ENCODE data around the gene TBC1D2. TPM values are rescaled to one million over a fixed set of nuclear protein-coding genes. Genes with fewer than 3 reads are reported as not detected.

The TBC1D2 gene
- total RNA-seq, 1 experiment from 2014 or later, result 58.4 TPM

DNA sequence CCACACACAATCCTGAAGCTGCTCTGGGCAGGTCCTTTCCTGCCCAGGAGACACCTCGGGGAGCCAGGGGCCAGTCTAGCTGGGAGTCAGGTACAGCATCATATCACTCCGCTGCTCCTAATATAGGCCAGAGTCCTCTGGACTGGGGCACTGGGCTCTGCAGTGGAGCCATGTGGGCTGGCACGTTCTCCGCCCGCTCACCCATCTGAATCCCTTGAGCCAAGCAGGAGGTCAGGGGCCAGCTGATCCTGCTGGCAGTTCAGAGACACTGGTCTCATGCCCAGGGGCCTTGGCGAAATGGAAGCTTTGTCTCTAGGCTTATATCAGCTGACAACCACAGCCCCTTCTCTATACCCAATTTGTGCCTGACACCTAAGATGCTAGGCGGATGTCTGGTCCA, 53.7 kb downstream of the TBC1D2 start:
- no peaks in the 10 kb centered on the region for H3K9me3 Mint-ChIP-seq (ENCODE audit: unreplicated experiment)
- ChIA-PET CTCF (interaction anchor here (0.7 to 1.5 kb wide), 2 partner anchors 7 to 8 kb away, joined by 3 to 6 read pairs; no protein-coding TSS in a partner anchor), POLR2A (interaction anchor here (0.8 kb wide), 1 partner anchor 9 kb away, joined by 3 read pairs; the partner anchor contains the start of gene CORO2A)
- no peak overlapping the region for H3K27ac Mint-ChIP-seq (ENCODE audit: low read depth, unreplicated experiment)
- DNase-seq (ENCODE audit: unreplicated experiment), result no peak
- H3K4me3 Mint-ChIP-seq (ENCODE audit: unreplicated experiment), result no peak overlapping the region
- H3K27me3 Mint-ChIP-seq (ENCODE audit: insufficient read depth, unreplicated experiment), result no peaks in the 10 kb centered on the region
- H3K36me3 Mint-ChIP-seq (ENCODE audit: insufficient read depth, unreplicated experiment), result peaks cover 59% of the 10 kb centered on the region
- no peaks in the 10 kb centered on the region for H3K4me1 Mint-ChIP-seq (ENCODE audit: insufficient read depth, unreplicated experiment)
- intact Hi-C loops (cut with micrococcal nuclease), result no loop called here
- TF ChIP-seq, protein P1, sequence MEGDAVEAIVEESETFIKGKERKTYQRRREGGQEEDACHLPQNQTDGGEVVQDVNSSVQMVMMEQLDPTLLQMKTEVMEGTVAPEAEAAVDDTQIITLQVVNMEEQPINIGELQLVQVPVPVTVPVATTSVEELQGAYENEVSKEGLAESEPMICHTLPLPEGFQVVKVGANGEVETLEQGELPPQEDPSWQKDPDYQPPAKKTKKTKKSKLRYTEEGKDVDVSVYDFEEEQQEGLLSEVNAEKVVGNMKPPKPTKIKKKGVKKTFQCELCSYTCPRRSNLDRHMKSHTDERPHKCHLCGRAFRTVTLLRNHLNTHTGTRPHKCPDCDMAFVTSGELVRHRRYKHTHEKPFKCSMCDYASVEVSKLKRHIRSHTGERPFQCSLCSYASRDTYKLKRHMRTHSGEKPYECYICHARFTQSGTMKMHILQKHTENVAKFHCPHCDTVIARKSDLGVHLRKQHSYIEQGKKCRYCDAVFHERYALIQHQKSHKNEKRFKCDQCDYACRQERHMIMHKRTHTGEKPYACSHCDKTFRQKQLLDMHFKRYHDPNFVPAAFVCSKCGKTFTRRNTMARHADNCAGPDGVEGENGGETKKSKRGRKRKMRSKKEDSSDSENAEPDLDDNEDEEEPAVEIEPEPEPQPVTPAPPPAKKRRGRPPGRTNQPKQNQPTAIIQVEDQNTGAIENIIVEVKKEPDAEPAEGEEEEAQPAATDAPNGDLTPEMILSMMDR (IDR thresholded peaks at IDR 0.05; ENCODE audit: unreplicated experiment), result no peak
- no TSS peak for BruUV-seq (replicated peaks)

DNA sequence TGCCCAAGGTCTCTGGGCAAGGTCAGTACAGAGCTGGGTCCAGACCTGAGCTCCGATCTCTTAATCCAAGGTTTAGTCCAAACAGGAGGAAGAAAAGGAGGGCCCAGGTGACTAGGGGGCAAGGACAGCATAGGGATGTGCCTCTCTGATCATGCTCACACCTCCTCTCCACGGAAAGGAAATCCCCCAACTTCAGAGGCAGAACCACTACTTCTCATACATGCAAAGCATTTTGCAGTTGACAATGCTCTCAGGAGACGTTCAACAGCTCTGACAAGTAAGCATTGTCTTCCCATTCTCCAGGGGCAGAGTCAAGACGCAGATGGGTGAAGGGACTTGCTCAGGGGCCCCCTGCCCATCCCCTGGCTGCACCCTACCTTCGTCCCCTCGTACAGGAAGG, 54.3 kb downstream of the TBC1D2 start:
- intact Hi-C loops (cut with micrococcal nuclease), result no loop called here
- peaks cover 59% of the 10 kb centered on the region for H3K36me3 Mint-ChIP-seq (ENCODE audit: insufficient read depth, unreplicated experiment)
- no peaks in the 10 kb centered on the region for H3K27me3 Mint-ChIP-seq (ENCODE audit: insufficient read depth, unreplicated experiment)
- ChIA-PET CTCF (interaction anchor here (0.7 to 0.9 kb wide), 2 partner anchors 8 to 80 kb away, joined by 3 read pairs; no protein-coding TSS in a partner anchor), POLR2A (no interaction called here)
- no peak for DNase-seq (ENCODE audit: unreplicated experiment)
- H3K9me3 Mint-ChIP-seq (ENCODE audit: unreplicated experiment), result no peaks in the 10 kb centered on the region
- H3K4me3 Mint-ChIP-seq (ENCODE audit: unreplicated experiment), result no peak overlapping the region
- no peak overlapping the region for H3K27ac Mint-ChIP-seq (ENCODE audit: low read depth, unreplicated experiment)
- TF ChIP-seq, protein P1 (IDR thresholded peaks at IDR 0.05; ENCODE audit: unreplicated experiment), result no peak
- H3K4me1 Mint-ChIP-seq (ENCODE audit: insufficient read depth, unreplicated experiment), result no peaks in the 10 kb centered on the region
- no TSS peak for BruUV-seq (replicated peaks)

DNA sequence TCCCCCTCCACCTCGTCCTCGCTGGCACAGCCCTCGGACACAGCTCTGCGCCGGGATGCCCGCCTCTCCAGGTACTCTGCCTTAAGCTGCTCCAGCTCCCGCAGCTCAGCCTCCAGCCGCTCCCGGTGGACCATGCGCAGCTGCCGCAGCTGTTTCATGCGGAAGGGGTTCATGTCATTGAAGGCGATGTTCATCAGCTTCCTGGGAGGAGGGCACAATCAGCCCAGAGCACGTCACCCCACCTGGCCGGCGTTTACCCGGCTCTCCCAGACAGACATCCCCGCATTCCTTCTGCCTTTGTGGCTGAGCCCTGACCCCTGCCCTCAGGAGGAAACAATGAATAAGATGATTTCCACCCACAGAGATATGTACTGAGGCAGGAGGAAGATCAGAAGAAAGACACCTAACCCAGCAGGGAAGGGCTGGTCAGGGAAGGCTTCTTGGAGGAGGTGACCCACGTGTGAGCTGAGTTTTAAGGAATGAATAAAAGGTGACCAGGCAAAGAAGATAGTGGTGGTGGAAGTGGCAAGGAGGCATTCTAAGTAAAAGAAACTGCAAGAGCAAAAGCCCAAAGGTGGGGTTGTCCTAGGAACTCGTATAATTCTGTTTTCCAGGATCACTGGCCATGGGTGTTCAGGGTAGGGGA, 55.9 kb downstream of the TBC1D2 start:
- Mint-ChIP-seq H3K4me1 (ENCODE audit: insufficient read depth, unreplicated experiment) (no peaks in the 10 kb centered on the region), H3K27ac (ENCODE audit: low read depth, unreplicated experiment) (peak overlapping the region; percentile 59), H3K4me3 (ENCODE audit: unreplicated experiment) (no peak overlapping the region), H3K36me3 (ENCODE audit: insufficient read depth, unreplicated experiment) (peaks cover 52% of the 10 kb centered on the region), H3K27me3 (ENCODE audit: insufficient read depth, unreplicated experiment) (no peaks in the 10 kb centered on the region), H3K9me3 (ENCODE audit: unreplicated experiment) (no peaks in the 10 kb centered on the region)
- BruUV-seq (replicated peaks), result no TSS peak
- POLR2A ChIA-PET, result no interaction called here
- CTCF ChIA-PET, result interaction anchor here (0.6 to 1.0 kb wide), 3 partner anchors 49 to 800 kb away, joined by 3 to 5 read pairs (median 3); no protein-coding TSS in a partner anchor
- TF ChIP-seq, protein P1 (IDR thresholded peaks at IDR 0.05; ENCODE audit: unreplicated experiment), result no peak
- DNase-seq (ENCODE audit: unreplicated experiment), result no peak
- intact Hi-C loops (cut with micrococcal nuclease), result loop anchor here (10.0 kb wide), 1 partner anchor 55 kb away; no protein-coding TSS in a partner anchor

DNA sequence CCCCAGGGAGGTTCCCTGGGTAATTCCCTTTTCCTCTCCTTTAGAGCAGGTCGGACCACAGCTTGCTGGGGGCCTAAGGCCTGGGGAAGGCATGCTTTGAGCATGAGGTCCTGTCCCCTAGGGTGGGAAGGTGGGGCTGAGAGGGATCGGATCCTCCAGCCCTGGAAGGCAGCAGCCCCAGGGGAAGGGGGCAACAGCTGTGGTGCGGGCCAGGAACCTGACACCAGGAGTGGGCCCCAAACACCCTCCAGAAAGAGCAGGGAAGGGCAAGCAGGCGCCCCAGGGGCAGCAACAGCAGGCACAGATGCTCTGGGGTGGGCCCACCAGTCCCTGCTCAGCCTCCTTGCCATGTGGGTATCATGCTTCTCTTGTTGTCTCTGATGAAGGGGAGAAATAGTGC, 59.8 kb downstream of the TBC1D2 start:
- Mint-ChIP-seq H3K27ac (ENCODE audit: low read depth, unreplicated experiment) (no peak overlapping the region), H3K36me3 (ENCODE audit: insufficient read depth, unreplicated experiment) (peaks cover 28% of the 10 kb centered on the region), H3K9me3 (ENCODE audit: unreplicated experiment) (no peaks in the 10 kb centered on the region), H3K27me3 (ENCODE audit: insufficient read depth, unreplicated experiment) (no peaks in the 10 kb centered on the region), H3K4me3 (ENCODE audit: unreplicated experiment) (no peak overlapping the region), H3K4me1 (ENCODE audit: insufficient read depth, unreplicated experiment) (no peaks in the 10 kb centered on the region)
- POLR2A ChIA-PET, result interaction anchor here (1.0 kb wide), 1 partner anchor 75 kb away, joined by 3 read pairs; no protein-coding TSS in a partner anchor
- BruUV-seq (replicated peaks), result no TSS peak
- intact Hi-C loops (cut with micrococcal nuclease), result loop anchor here (10.0 kb wide), 1 partner anchor 51 kb away; no protein-coding TSS in a partner anchor
- no peak for DNase-seq (ENCODE audit: unreplicated experiment)
- CTCF ChIA-PET, result interaction anchor here (0.6 to 1.2 kb wide), 3 partner anchors 61 to 272 kb away, joined by 3 to 4 read pairs (median 3); no protein-coding TSS in a partner anchor
- TF ChIP-seq, protein P1 (IDR thresholded peaks at IDR 0.05; ENCODE audit: unreplicated experiment), result no peak
